ENCODE data around the gene RBX1. TPM values are rescaled to one million over a fixed set of nuclear protein-coding genes. Genes with fewer than 3 reads are reported as not detected.
A peak's percentile ranks its signal among the peaks of the same experiment; 100 is the strongest.

Gene RBX1
- total and polyA plus RNA-seq, 2 experiments from 2014 or later = 31.7 to 340 TPM

DNA sequence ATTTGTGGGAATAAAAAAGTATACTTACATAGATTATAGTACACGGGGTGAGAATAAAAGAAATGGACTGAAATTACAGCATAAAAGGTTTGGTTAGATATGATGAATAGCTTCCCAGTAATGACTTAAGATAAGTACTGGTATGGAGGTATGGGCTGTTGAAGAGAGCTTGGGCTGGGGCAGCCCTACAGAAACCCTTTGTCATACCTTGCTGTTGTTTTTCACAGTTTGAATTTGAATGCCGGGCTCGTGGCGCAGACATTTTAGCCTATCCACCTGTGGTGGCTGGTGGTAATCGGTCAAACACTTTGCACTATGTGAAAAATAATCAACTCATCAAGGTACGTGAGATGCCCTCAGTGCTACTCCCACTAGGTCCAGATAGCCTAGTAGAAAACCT is 42.3 kb upstream of the RBX1 start:
- H3K36me3 ChIP-seq (ENCODE audit: insufficient read depth) = peaks cover 11% of the 10 kb centered on the region; the same call in 1 of the 2 replicates
- no peak overlapping the region for H3K4me2 ChIP-seq

DNA sequence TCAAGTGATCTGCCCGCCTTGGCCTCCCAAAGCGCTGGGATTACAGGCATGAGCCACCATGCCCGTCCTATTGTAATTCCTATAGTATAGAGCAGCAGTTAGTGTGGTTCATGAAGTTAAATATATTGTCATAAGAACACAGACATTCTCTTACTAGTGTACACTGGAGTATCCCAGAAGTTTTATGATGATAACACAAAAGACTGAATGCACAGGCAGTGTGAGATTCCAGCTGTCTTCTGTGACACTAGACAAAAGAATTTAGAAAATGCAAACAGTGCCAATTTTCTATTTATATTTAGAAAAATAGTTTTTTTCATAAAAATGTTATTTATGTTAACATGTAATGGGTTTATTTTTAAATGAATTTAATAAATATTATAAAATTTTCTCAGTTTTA is 39.4 kb upstream of the RBX1 start:
- Histone ChIP-seq H3K27ac (ENCODE audit: low read depth) (no peak overlapping the region), H3K27me3 (ENCODE audit: insufficient read depth) (no peaks in the 10 kb centered on the region), H2AFZ (no peak overlapping the region), H3K4me1 (ENCODE audit: insufficient read depth) (0 out of 2 replicates have a peak, but pooled peaks cover 5% of the 10 kb centered on the region), H3F3A (replicated peaks; ENCODE audit: low read depth) (no peaks in the 10 kb centered on the region), H3K9me2 (ENCODE audit: insufficient read depth) (no peaks in the 10 kb centered on the region), H3K4me2 (no peak overlapping the region), H3K79me2 (replicated peaks; ENCODE audit: insufficient read depth) (no peaks in the 10 kb centered on the region), H3K36me3 (ENCODE audit: insufficient read depth) (peaks cover 11% of the 10 kb centered on the region), H3K4me3 (no peak overlapping the region), H4K20me1 (replicated peaks; ENCODE audit: insufficient read depth) (no peaks in the 10 kb centered on the region)
- H3K27me3 Mint-ChIP-seq (ENCODE audit: insufficient read depth, low read depth, poor library complexity) = no peaks in the 10 kb centered on the region
- DNase-seq (ENCODE audit: low spot score) (no peak), ATAC-seq (no peak)
- H3K27ac Mint-ChIP-seq = no peak overlapping the region
- H3K36me3 Mint-ChIP-seq (ENCODE audit: low read depth) = peaks cover 29% of the 10 kb centered on the region
- peaks cover 4% of the 10 kb centered on the region; the same call in 2 of the 3 replicates for H3K4me1 Mint-ChIP-seq
- no peaks in the 10 kb centered on the region for H3K9me3 Mint-ChIP-seq
- H3K4me3 Mint-ChIP-seq = no peak overlapping the region
- TF ChIP-seq NANOG (IDR thresholded peaks at IDR 0.05; ENCODE audit: borderline replicate concordance) = no peak
- no peak for TF ChIP-seq JUNB (IDR thresholded peaks at IDR 0.05; ENCODE audit: unreplicated experiment)
- TF ChIP-seq EZH2 (IDR thresholded peaks at IDR 0.05; ENCODE audit: low read depth, unreplicated experiment) = no peak
- no peak for TF ChIP-seq ZNF114 (CRISPR knock-in tag; IDR thresholded peaks at IDR 0.05)
- TF ChIP-seq, protein P1, sequence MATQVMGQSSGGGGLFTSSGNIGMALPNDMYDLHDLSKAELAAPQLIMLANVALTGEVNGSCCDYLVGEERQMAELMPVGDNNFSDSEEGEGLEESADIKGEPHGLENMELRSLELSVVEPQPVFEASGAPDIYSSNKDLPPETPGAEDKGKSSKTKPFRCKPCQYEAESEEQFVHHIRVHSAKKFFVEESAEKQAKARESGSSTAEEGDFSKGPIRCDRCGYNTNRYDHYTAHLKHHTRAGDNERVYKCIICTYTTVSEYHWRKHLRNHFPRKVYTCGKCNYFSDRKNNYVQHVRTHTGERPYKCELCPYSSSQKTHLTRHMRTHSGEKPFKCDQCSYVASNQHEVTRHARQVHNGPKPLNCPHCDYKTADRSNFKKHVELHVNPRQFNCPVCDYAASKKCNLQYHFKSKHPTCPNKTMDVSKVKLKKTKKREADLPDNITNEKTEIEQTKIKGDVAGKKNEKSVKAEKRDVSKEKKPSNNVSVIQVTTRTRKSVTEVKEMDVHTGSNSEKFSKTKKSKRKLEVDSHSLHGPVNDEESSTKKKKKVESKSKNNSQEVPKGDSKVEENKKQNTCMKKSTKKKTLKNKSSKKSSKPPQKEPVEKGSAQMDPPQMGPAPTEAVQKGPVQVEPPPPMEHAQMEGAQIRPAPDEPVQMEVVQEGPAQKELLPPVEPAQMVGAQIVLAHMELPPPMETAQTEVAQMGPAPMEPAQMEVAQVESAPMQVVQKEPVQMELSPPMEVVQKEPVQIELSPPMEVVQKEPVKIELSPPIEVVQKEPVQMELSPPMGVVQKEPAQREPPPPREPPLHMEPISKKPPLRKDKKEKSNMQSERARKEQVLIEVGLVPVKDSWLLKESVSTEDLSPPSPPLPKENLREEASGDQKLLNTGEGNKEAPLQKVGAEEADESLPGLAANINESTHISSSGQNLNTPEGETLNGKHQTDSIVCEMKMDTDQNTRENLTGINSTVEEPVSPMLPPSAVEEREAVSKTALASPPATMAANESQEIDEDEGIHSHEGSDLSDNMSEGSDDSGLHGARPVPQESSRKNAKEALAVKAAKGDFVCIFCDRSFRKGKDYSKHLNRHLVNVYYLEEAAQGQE (IDR thresholded peaks at IDR 0.05; ENCODE audit: unreplicated experiment) = no peak
- TF ChIP-seq, protein P2, sequence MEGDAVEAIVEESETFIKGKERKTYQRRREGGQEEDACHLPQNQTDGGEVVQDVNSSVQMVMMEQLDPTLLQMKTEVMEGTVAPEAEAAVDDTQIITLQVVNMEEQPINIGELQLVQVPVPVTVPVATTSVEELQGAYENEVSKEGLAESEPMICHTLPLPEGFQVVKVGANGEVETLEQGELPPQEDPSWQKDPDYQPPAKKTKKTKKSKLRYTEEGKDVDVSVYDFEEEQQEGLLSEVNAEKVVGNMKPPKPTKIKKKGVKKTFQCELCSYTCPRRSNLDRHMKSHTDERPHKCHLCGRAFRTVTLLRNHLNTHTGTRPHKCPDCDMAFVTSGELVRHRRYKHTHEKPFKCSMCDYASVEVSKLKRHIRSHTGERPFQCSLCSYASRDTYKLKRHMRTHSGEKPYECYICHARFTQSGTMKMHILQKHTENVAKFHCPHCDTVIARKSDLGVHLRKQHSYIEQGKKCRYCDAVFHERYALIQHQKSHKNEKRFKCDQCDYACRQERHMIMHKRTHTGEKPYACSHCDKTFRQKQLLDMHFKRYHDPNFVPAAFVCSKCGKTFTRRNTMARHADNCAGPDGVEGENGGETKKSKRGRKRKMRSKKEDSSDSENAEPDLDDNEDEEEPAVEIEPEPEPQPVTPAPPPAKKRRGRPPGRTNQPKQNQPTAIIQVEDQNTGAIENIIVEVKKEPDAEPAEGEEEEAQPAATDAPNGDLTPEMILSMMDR (conservative IDR thresholded peaks at IDR 0.05; ENCODE audit: low read depth in 2 of 2) = no peak
- TF ChIP-seq, protein P3, sequence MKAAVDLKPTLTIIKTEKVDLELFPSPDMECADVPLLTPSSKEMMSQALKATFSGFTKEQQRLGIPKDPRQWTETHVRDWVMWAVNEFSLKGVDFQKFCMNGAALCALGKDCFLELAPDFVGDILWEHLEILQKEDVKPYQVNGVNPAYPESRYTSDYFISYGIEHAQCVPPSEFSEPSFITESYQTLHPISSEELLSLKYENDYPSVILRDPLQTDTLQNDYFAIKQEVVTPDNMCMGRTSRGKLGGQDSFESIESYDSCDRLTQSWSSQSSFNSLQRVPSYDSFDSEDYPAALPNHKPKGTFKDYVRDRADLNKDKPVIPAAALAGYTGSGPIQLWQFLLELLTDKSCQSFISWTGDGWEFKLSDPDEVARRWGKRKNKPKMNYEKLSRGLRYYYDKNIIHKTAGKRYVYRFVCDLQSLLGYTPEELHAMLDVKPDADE (IDR thresholded peaks at IDR 0.05) = no peak
- no peak for TF ChIP-seq ZNF331 (CRISPR knock-in tag; IDR thresholded peaks at IDR 0.05; ENCODE audit: low read depth)
- TF ChIP-seq STAT1 (IDR thresholded peaks at IDR 0.05; ENCODE audit: unreplicated experiment) = no peak

More for the DNA sequence above, 42.3 kb upstream of the RBX1 start:
- Histone ChIP-seq H3F3A (replicated peaks; ENCODE audit: low read depth) (no peaks in the 10 kb centered on the region), H3K4me3 (no peak overlapping the region), H3K4me1 (ENCODE audit: insufficient read depth) (0 out of 2 replicates have a peak, but pooled peaks cover 5% of the 10 kb centered on the region), H2AFZ (no peak overlapping the region), H3K9me2 (ENCODE audit: insufficient read depth) (no peaks in the 10 kb centered on the region), H3K79me2 (replicated peaks; ENCODE audit: insufficient read depth) (no peaks in the 10 kb centered on the region), H4K20me1 (replicated peaks; ENCODE audit: insufficient read depth) (no peaks in the 10 kb centered on the region), H3K27ac (ENCODE audit: low read depth) (peak overlapping the region; percentile 46; the same call in 1 of the 2 replicates), H3K27me3 (ENCODE audit: insufficient read depth) (no peaks in the 10 kb centered on the region)
- DNase-seq (ENCODE audit: low spot score) (peak; percentile 52), ATAC-seq (peak; percentile 87)
- Mint-ChIP-seq H3K4me1 (peaks cover 4% of the 10 kb centered on the region; the same call in 2 of the 3 replicates), H3K36me3 (ENCODE audit: low read depth) (peaks cover 19% of the 10 kb centered on the region), H3K27ac (peak overlapping the region; percentile 76; the same call in 1 of the 2 replicates), H3K27me3 (ENCODE audit: insufficient read depth, low read depth, poor library complexity) (no peaks in the 10 kb centered on the region), H3K4me3 (no peak overlapping the region), H3K9me3 (no peaks in the 10 kb centered on the region)
- TF ChIP-seq EZH2phosphoT487 (IDR thresholded peaks at IDR 0.05; ENCODE audit: unreplicated experiment) (no peak), JUNB (IDR thresholded peaks at IDR 0.05; ENCODE audit: unreplicated experiment) (no peak), STAT1 (IDR thresholded peaks at IDR 0.05; ENCODE audit: unreplicated experiment) (no peak)
- TF ChIP-seq, protein P1 (IDR thresholded peaks at IDR 0.05; ENCODE audit: unreplicated experiment) = no peak
